ACHN (cell line): ENCODE measurements around the gene HBA2.
"Not testable (repeated sequence)": the region's sequence is repeated elsewhere in the genome, so short reads cannot be mapped to it uniquely, and the experiment has no call there.

ENCODE experiments used
- DNase-seq: peaks from one replicate; pipeline ENCODE4 v3.0.0-alpha.2; 2015
- in situ Hi-C: cut with HindIII; loops from 2 replicates; pipeline ENCODE4 v1.10.0; 2017; ENCODE audit warnings: low sequenced_read_pairs, low pct_ligation_motif_present, low pct_unique_long_range_greater_than_20kb

The HBA2 gene

GRCh38 chr16:170088-170507 is 2.6 kb upstream of the HBA2 start:
- in situ Hi-C loops = not testable (repeated sequence)

DNA sequence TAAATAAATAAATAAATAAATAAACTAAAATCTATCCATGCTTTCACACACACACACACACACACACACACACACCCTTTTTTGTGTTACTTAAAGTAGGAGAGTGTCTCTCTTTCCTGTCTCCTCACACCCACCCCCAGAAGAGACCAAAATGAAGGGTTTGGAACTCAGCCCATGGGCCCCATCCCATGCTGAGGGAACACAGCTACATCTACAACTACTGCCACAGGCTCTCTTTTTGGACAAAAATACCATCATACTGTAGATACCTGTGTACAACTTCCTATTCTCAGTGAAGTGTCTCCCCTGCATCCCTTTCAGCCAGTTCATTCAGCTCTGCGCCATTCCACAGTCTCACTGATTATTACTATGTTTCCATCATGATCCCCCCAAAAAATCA is 1.9 kb upstream of the HBA2 start:
- in situ Hi-C loops = no loop called here
- DNase-seq = no peak

More at GRCh38 chr16:170088-170507, 2.6 kb upstream of the HBA2 start:
- peak; percentile 47 for DNase-seq

GRCh38 chr16:173211-173854 is 657 bp downstream of the HBA2 start:
- in situ Hi-C loops, DNase-seq: not testable (repeated sequence)

DNA sequence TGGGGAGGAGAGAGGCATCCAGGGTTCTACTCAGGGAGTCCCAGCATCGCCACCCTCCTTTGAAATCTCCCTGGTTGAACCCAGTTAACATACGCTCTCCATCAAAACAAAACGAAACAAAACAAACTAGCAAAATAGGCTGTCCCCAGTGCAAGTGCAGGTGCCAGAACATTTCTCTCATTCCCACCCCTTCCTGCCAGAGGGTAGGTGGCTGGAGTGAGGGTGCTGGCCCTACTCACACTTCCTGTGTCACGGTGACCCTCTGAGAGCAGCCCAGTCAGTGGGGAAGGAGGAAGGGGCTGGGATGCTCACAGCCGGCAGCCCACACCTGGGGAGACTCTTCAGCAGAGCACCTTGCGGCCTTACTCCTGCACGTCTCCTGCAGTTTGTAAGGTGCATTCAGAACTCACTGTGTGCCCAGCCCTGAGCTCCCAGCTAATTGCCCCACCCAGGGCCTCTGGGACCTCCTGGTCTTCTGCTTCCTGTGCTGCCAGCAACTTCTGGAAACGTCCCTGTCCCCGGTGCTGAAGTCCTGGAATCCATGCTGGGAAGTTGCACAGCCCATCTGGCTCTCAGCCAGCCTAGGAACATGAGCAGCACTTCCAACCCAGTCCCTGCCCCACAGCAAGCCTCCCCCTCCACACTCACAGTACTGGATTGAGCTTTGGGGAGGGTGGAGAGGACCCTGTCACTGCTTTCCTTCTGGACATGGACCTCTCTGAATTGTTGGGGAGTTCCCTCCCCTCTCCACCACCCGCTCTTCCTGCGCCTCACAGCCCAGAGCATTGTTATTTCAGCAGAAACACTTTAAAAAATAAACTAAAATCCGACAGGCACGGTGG is 1.5 kb downstream of the HBA2 start:
- in situ Hi-C loops = not testable (repeated sequence)
- DNase-seq = peak; percentile 25

DNA sequence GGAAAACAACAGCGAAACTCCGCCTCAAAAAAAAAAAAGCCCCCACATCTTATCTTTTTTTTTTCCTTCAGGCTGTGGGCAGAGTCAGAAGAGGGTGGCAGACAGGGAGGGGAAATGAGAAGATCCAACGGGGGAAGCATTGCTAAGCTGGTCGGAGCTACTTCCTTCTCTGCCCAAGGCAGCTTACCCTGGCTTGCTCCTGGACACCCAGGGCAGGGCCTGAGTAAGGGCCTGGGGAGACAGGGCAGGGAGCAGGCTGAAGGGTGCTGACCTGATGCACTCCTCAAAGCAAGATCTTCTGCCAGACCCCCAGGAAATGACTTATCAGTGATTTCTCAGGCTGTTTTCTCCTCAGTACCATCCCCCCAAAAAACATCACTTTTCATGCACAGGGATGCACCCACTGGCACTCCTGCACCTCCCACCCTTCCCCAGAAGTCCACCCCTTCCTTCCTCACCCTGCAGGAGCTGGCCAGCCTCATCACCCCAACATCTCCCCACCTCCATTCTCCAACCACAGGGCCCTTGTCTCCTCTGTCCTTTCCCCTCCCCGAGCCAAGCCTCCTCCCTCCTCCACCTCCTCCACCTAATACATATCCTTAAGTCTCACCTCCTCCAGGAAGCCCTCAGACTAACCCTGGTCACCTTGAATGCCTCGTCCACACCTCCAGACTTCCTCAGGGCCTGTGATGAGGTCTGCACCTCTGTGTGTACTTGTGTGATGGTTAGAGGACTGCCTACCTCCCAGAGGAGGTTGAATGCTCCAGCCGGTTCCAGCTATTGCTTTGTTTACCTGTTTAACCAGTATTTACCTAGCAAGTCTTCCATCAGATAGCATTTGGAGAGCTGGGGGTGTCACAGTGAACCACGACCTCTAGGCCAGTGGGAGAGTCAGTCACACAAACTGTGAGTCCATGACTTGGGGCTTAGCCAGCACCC is 2.6 kb downstream of the HBA2 start:
- in situ Hi-C loops = no loop called here
- DNase-seq = no peak

DNA sequence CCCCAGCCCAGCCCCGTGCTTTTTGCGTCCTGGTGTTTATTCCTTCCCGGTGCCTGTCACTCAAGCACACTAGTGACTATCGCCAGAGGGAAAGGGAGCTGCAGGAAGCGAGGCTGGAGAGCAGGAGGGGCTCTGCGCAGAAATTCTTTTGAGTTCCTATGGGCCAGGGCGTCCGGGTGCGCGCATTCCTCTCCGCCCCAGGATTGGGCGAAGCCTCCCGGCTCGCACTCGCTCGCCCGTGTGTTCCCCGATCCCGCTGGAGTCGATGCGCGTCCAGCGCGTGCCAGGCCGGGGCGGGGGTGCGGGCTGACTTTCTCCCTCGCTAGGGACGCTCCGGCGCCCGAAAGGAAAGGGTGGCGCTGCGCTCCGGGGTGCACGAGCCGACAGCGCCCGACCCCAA is 3.3 kb downstream of the HBA2 start:
- in situ Hi-C loops, DNase-seq: not testable (repeated sequence)

- in situ Hi-C loops = not testable (repeated sequence)
Measured at GRCh38 chr16:176477-177382, 4.1 kb downstream of the HBA2 start, which contains the start of gene HBA1. TSS of gene HBA1 (plus strand) at chr16:176680. CDS start at chr16:176717, 37 bp downstream.

GRCh38 chr16:177394-177822 is 4.7 kb downstream of the HBA2 start:
- in situ Hi-C loops = no loop called here
- no peak for DNase-seq

More at GRCh38 chr16:176477-177382, 4.1 kb downstream of the HBA2 start, which contains the start of gene HBA1:
- DNase-seq = not testable (repeated sequence)

GRCh38 chr16:177981-178667 is 5.4 kb downstream of the HBA2 start:
- in situ Hi-C loops = no loop called here
- DNase-seq = no peak

DNA sequence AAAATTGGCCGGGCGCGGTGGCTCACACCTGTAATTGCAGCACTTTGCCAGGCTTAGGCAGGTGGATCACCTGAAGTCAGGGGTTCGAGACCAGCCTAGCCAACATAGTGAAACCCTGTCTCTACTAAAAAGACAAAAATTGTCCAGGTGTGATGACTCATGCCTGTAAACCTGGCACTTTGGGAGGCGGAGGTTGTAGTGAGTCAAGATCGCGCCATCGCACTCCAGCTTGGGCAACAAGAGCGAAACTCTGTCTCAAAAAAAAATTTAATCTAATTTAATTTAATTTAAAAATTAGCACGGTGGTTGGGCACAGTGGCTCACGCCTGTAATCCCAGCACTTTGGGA is 6.0 kb downstream of the HBA2 start:
- no peak for DNase-seq
- in situ Hi-C loops = no loop called here

GRCh38 chr16:179211-180092 is 6.8 kb downstream of the HBA2 start:
- in situ Hi-C loops = no loop called here
- DNase-seq = no peak

DNA sequence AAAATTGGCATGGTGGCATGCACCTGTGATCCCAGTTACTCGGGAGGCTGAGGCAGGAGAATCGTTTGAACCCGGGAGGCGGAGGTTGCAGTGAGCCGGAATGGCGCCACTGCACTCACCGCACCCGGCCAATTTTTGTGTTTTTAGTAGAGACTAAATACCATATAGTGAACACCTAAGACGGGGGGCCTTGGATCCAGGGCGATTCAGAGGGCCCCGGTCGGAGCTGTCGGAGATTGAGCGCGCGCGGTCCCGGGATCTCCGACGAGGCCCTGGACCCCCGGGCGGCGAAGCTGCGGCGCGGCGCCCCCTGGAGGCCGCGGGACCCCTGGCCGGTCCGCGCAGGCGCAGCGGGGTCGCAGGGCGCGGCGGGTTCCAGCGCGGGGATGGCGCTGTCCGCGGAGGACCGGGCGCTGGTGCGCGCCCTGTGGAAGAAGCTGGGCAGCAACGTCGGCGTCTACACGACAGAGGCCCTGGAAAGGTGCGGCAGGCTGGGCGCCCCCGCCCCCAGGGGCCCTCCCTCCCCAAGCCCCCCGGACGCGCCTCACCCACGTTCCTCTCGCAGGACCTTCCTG is 7.5 kb downstream of the HBA2 start, which contains the start of gene HBQ1:
Gene HBQ1 (plus strand): TSS at position 359 of the 575 bp plus-strand sequence. CDS start 28 bp downstream, at position 387.
- in situ Hi-C loops = no loop called here
- DNase-seq = no peak

DNA sequence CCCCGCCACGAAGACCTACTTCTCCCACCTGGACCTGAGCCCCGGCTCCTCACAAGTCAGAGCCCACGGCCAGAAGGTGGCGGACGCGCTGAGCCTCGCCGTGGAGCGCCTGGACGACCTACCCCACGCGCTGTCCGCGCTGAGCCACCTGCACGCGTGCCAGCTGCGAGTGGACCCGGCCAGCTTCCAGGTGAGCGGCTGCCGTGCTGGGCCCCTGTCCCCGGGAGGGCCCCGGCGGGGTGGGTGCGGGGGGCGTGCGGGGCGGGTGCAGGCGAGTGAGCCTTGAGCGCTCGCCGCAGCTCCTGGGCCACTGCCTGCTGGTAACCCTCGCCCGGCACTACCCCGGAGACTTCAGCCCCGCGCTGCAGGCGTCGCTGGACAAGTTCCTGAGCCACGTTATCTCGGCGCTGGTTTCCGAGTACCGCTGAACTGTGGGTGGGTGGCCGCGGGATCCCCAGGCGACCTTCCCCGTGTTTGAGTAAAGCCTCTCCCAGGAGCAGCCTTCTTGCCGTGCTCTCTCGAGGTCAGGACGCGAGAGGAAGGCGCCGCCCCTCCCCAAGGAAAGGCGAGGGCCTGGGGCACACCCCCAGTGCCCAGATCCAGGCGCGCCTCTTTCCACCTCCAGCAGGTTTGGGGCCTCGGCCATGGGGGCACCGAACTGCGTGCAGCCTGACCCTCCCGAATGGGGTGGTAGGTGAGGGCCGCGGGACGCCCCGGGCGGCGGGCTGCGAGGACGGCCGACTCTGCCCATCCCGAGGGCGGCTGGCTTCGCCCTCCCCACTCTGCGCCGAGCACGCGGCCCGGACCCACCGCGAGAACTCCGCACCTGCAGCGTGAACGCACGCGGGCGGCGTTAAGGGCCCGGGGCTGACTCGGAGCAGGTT is 8.2 kb downstream of the HBA2 start:
- DNase-seq = peak; percentile 84
- in situ Hi-C loops = no loop called here

GRCh38 chr16:181565-182021 is 8.9 kb downstream of the HBA2 start:
- in situ Hi-C loops = no loop called here
- DNase-seq = no peak

- in situ Hi-C loops = no loop called here
- DNase-seq = no peak
Measured at GRCh38 chr16:183005-183404, 10.3 kb downstream of the HBA2 start.
